Duodenal mucosa (tissue), 2 donors: ENCODE measurements around the gene LRRC7.
"Not testable (repeated sequence)": the region's sequence is repeated elsewhere in the genome, so short reads cannot be mapped to it uniquely, and the experiment has no call there.

Source experiments
- H3K27ac ChIP-seq: one replicate; pipeline ENCODE4 v1.7.0; 2013; ENCODE audit warnings: low read depth, low read length
- H3K27me3 ChIP-seq, 2 donors: one replicate each; pipeline ENCODE4 v1.7.0; 2013; ENCODE audit warnings: low read length in 2 of 2, control low read depth in 1 of 2; ENCODE audit not compliant: insufficient read depth in 2 of 2, control insufficient read depth in 1 of 2
- H3K36me3 ChIP-seq, 2 donors: one replicate each; pipeline ENCODE4 v1.7.0; 2013; ENCODE audit warnings: low read length in 2 of 2, control low read depth in 1 of 2; ENCODE audit not compliant: insufficient read depth in 2 of 2, control insufficient read depth in 1 of 2
- H3K4me1 ChIP-seq, 2 donors: one replicate each; pipeline ENCODE4 v1.7.0; 2013; ENCODE audit warnings: low read length in 2 of 2, control low read depth in 1 of 2; ENCODE audit not compliant: insufficient read depth in 2 of 2, control insufficient read depth in 1 of 2
- H3K4me3 ChIP-seq, 2 donors: one replicate each; pipeline ENCODE4 v1.7.0; 2013; ENCODE audit warnings: low read length in 2 of 2, low read depth in 1 of 2
- H3K9ac ChIP-seq, 2 donors: one replicate each; pipeline ENCODE4 v1.7.0; 2013; ENCODE audit warnings: low read length in 2 of 2, low read depth in 1 of 2
- H3K9me3 ChIP-seq, 2 donors: one replicate each; pipeline ENCODE4 v1.7.0; 2013; ENCODE audit warnings: low read length in 2 of 2, control low read depth in 1 of 2; ENCODE audit not compliant: control insufficient read depth in 1 of 2

LRRC7 gene

DNA sequence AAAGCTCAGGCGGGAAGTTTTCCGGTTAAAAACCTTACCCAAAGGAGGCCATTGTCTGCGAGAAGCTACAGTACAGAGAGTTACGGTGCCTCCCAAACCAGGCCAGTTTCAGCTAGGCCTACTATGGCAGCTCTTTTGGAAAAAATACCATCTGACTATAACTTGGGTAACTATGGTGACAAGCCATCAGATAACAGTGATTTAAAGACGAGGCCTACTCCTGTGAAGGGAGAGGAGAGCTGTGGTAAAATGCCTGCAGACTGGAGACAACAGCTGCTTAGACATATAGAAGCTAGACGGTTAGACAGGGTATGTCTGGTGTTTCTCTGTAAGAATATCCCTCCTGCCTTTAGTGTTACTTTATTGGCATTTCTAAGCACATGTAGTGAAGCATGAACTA, 471.8 kb downstream of the LRRC7 start:
- Histone ChIP-seq H3K4me1 (no peaks in the 10 kb centered on the region), H3K27ac (no peak overlapping the region), H3K27me3 (no peaks in the 10 kb centered on the region), H3K36me3 (no peaks in the 10 kb centered on the region), H3K9me3 (no peaks in the 10 kb centered on the region), H3K9ac (no peak overlapping the region), H3K4me3 (no peak overlapping the region)

- no peak overlapping the region for H3K9ac ChIP-seq
- no peaks in the 10 kb centered on the region for H3K36me3 ChIP-seq
- H3K4me1 ChIP-seq, result no peaks in the 10 kb centered on the region
- no peaks in the 10 kb centered on the region for H3K27me3 ChIP-seq
- no peaks in the 10 kb centered on the region for H3K9me3 ChIP-seq
- H3K27ac ChIP-seq, result no peak overlapping the region
- H3K4me3 ChIP-seq, result no peak overlapping the region
These were observed 473.8 kb downstream of the LRRC7 start for GRCh38 chr1:70041317-70042045.

DNA sequence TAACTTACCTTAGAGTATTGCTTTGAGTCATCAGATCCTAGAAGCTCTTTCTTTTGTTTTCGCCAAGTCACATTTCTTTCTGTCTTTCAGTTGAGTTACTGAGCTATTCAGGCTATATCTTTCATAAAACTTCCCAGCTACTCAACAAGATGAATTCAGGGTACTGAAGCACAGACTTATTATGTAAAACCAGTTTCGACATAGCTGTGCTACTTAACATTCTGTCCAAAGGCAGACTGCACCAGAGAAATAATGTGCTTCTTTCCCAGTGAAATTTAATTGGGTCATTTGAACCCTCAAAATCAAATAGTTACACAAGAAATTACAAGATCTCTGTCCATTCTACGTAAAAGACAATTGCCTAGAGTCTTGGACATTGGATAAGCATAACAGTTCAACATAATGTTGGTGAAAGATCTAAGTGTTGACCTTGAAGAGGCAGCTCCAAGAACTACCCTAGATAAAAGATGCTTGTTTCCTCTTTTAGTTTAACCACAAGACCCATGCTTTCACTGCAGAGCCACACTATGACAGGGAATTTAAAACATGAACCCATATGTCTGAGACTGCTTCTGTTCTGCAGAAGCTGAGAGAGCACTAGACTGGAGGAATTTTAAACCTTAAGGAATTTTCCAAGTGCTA, 474.5 kb downstream of the LRRC7 start:
- no peaks in the 10 kb centered on the region for H3K4me1 ChIP-seq
- no peaks in the 10 kb centered on the region for H3K36me3 ChIP-seq
- no peaks in the 10 kb centered on the region for H3K27me3 ChIP-seq
- no peaks in the 10 kb centered on the region for H3K9me3 ChIP-seq
- no peak overlapping the region for H3K9ac ChIP-seq
- no peak overlapping the region for H3K4me3 ChIP-seq
- no peak overlapping the region for H3K27ac ChIP-seq

DNA sequence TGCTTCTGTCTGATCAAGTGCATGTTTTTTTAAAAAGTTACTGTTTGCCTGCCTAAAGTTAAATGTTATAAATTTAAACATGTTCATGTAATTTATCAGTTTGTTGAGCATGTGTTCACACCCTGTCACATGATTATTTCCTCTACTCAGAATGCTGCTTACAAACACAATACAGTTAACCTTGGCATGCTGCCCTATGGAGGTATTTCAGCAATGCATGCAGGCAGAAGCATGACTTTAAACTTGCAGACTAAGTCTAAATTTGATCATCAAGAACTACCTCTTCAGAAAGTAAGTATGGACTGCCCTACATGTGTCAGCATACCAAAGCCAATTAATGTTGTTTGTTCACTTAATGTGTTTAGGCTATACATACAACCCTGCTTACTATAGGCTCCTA, 476.1 kb downstream of the LRRC7 start:
- no peak overlapping the region for H3K27ac ChIP-seq
- no peaks in the 10 kb centered on the region for H3K4me1 ChIP-seq
- no peaks in the 10 kb centered on the region for H3K9me3 ChIP-seq
- no peak overlapping the region for H3K9ac ChIP-seq
- no peaks in the 10 kb centered on the region for H3K36me3 ChIP-seq
- H3K4me3 ChIP-seq, result no peak overlapping the region
- no peaks in the 10 kb centered on the region for H3K27me3 ChIP-seq

DNA sequence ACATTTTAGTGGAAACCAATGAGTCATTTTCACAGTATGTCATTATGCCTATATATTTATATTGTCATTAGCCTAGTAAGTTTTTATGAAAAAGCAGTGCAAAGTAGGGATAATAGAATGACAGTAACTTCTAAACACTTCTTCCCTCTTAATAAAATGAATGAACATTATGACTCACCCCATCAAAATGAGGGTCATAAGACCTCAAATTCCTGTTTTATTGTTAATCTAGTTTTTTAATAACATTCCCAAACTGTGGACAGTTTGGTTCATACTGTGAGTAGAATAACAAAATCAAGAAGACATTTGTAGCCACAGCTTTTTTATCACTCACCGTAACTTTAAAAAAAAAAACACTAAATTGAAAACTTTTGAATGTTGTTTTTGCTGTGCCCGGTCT, 477.1 kb downstream of the LRRC7 start:
- Histone ChIP-seq H3K9ac (no peak overlapping the region), H3K4me1 (no peaks in the 10 kb centered on the region), H3K4me3 (no peak overlapping the region), H3K9me3 (no peaks in the 10 kb centered on the region), H3K27ac (no peak overlapping the region), H3K27me3 (no peaks in the 10 kb centered on the region), H3K36me3 (no peaks in the 10 kb centered on the region)

GRCh38 chr1:70045581-70045980, 477.9 kb downstream of the LRRC7 start:
- H3K4me1 ChIP-seq, H3K36me3 ChIP-seq, H3K4me3 ChIP-seq, H3K9me3 ChIP-seq, H3K27me3 ChIP-seq, H3K27ac ChIP-seq, H3K9ac ChIP-seq: not testable (repeated sequence)

DNA sequence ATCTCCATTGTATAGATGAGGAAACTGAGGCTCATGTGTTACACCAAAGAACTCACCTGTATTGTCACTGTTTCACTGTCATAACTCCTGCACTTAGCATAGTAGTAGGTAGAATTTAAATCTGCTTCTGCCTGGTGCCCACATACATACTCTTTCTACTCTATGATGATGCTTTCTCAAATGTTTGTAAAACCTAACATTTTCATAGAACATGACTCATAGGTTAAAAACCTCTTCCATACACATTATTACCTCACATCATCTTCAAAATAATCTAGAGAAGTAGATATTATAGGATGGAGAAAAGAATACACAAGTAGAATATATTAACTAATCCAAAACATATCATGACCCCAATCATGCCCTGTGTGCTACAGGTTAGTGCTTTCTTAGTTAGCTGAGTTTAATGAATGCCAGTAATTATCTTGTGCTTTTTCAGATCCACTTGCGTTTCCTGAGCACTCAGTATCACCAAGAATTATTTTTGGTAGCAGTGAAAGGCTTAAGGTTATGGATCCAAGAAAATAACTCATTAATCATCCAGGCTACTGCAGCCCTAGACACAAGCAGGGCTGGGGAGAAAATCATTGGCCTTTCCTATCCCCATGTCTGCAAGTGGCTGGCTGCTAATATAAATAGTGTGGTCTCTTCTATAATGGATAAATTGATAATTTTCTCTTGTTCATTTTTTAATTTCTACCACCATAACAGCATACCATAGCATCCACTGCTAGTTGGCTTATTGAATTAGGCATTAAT, 480.8 kb downstream of the LRRC7 start:
- Histone ChIP-seq H3K27ac (no peak overlapping the region), H3K4me1 (no peaks in the 10 kb centered on the region), H3K27me3 (no peaks in the 10 kb centered on the region), H3K4me3 (no peak overlapping the region), H3K9me3 (no peaks in the 10 kb centered on the region), H3K9ac (no peak overlapping the region), H3K36me3 (no peaks in the 10 kb centered on the region)

DNA sequence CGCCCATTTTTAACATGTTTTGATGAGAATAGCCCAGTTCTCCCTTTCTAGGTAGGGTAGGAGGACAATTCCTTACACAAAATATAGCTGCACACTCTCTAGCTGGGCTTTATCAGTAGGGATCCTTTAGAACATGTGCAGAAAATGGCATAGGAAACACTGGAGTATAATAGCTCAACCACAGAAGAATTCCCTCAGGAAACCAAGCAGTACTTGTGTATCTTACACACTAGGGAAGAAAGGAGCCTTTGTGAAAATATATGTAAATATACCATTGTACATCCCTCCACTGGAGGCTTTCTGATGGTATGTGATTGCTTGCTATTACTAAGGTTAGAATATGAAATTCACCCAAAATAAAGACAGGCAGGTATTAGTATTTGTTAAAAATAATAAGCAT, 484.2 kb downstream of the LRRC7 start:
- Histone ChIP-seq H3K4me1 (no peaks in the 10 kb centered on the region), H3K4me3 (no peak overlapping the region), H3K27me3 (no peaks in the 10 kb centered on the region)

GRCh38 chr1:70057500-70057899, 489.8 kb downstream of the LRRC7 start:
- H3K9me3 ChIP-seq, result no peaks in the 10 kb centered on the region
- no peaks in the 10 kb centered on the region for H3K36me3 ChIP-seq
- H3K4me1 ChIP-seq, result no peaks in the 10 kb centered on the region
- no peak overlapping the region for H3K9ac ChIP-seq
- no peak overlapping the region for H3K4me3 ChIP-seq
- H3K27ac ChIP-seq, result no peak overlapping the region
- no peaks in the 10 kb centered on the region for H3K27me3 ChIP-seq

More for the DNA sequence above, 484.2 kb downstream of the LRRC7 start:
- no peaks in the 10 kb centered on the region for H3K9me3 ChIP-seq
- H3K27ac ChIP-seq, result no peak overlapping the region
- H3K9ac ChIP-seq, result no peak overlapping the region
- H3K36me3 ChIP-seq, result no peaks in the 10 kb centered on the region

GRCh38 chr1:70061231-70061630, 493.5 kb downstream of the LRRC7 start:
- no peaks in the 10 kb centered on the region for H3K36me3 ChIP-seq
- no peaks in the 10 kb centered on the region for H3K4me1 ChIP-seq
- H3K27ac ChIP-seq, result no peak overlapping the region
- no peak overlapping the region for H3K9ac ChIP-seq
- no peaks in the 10 kb centered on the region for H3K9me3 ChIP-seq
- no peaks in the 10 kb centered on the region for H3K27me3 ChIP-seq
- H3K4me3 ChIP-seq, result no peak overlapping the region
